Right cardiac atrium (tissue), 5 donors: ENCODE measurements around the gene ATF7. TPM values are rescaled to one million over a fixed set of nuclear protein-coding genes. Genes with fewer than 3 reads are reported as not detected.

Experiments
- ATAC-seq, 2 donors: fragments of 200-7000 bp; cut with Tn5 transposase; one replicate each; pipeline versions ENCODE4 v1.8.0 to v1.9.1; 2020; ENCODE audit warnings: moderate library complexity in 2 of 2, mild to moderate bottlenecking in 1 of 2
- DNase-seq, 3 donors: peaks; one replicate each; pipeline ENCODE4 v3.0.0-alpha.2; 2020
- H3K27ac ChIP-seq: one replicate; pipeline ENCODE4 v1.5.1; 2013; ENCODE audit warnings: mild to moderate bottlenecking, low read length, control low read depth, moderate library complexity
- H3K27me3 ChIP-seq: one replicate; pipeline ENCODE4 v1.6.1; 2013; ENCODE audit not compliant: control insufficient read depth, insufficient read depth
- H3K4me1 ChIP-seq: one replicate; pipeline ENCODE4 v1.6.1; 2013; ENCODE audit warnings: low read length; ENCODE audit not compliant: control insufficient read depth, insufficient read depth
- H3K4me3 ChIP-seq: one replicate; pipeline ENCODE4 v1.5.1; 2013; ENCODE audit warnings: low read length, control low read depth
- H3K9me3 ChIP-seq: one replicate; pipeline ENCODE4 v1.6.1; 2013; ENCODE audit warnings: low read length; ENCODE audit not compliant: control insufficient read depth
- WGBS: extraction: QIAGEN DNeasy Blood & Tissue Kit; methylation state at CpG from one replicate; pipeline ENCODE4 v1.1.7; 2013; 5-methylcytosine and 5-hydroxymethylcytosine counted together
- intact Hi-C, 4 donors: fragments of 100-400 bp; cut with DNase I; formaldehyde crosslinking; loops; one replicate each; pipeline versions ENCODE4 v1.11.0 to v1.14.0; 2022 to 2023
- polyA plus RNA-seq: library from polyadenylated mRNA; stranded (reverse); fragments of 200-250 nt; gene quantifications from one replicate; pipeline ENCODE4 v1.2.3, GENCODE V29; 2013
- total RNA-seq, 4 donors: library from RNA; stranded (reverse); fragmentation: NEBNext Ultra II Directional; extraction: Animal tissue kit (Norgen Biotek cat#: 25700); gene quantifications; one replicate each; pipeline ENCODE4 v1.2.1, GENCODE V29; 2021
- donor health status: healthy with polysubstance abuse.
- donor health status: DM: no; HTN: yes; CAD: no.
- donor health status: DM: no; HTN: no; CAD: no.
- donor health status: DM: no; HTN: yes; CAD: no; lungs with severe emphysema.
- donor health status: DM: yes; HTN: yes; CAD: no.

ATF7 gene
- total and polyA plus RNA-seq, 5 donors: 22.8 to 36.9 (median 32.5) TPM

DNA sequence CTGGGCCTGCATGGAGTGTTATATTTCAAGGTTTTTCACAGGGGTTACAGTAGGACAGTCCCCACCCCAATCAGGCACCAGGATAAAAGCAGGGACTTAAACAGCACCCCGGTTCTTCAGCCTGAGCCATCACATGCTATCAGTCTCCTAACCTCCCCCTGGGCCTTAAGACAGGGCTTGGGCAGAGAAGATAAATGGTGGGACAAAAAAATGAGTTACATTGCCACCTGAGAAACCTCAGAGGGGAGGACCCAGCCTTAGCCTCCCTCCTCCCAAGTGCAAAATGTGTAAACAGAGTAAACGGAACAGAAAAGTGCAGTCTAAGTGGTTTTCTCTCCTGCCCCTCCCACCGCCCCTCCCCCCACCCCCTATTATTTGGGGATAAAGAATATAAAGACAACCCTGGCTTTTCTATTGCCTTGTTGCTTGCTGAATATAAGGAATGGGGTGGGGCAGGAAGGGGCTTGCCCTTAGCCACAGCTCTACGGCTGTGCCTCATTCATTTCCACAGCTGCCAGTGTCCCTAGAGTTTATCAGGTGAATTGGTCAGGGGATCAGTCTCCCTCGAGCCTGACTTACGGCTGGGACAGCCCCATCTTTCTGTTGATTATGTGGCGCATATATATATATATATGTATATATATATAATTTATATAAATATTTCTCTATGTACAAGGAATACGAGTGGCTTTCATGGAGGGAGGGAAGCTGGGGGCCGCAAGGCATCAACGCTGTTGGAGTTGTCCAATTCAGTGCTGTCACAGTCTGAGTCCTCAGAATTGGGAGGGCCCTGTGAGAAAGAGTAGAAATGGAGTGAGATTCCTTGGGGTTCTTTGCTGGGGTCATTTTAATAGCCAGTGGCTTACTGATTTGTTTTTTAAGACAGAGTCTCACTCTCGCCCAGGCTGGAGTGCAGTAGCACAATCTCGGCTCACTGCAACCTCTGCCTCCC lies 145.4 kb downstream of the ATF7 start:
- ATAC-seq: no peak
- no peaks in the 10 kb centered on the region for H3K27me3 ChIP-seq
- no peak for DNase-seq
- H3K4me3 ChIP-seq: no peak overlapping the region
- 64% methylated on average over 12 of the region's 12 CpGs for WGBS
- H3K9me3 ChIP-seq: no peaks in the 10 kb centered on the region
- no peaks in the 10 kb centered on the region for H3K4me1 ChIP-seq
- intact Hi-C loops: no loop called here
- no peak overlapping the region for H3K27ac ChIP-seq

DNA sequence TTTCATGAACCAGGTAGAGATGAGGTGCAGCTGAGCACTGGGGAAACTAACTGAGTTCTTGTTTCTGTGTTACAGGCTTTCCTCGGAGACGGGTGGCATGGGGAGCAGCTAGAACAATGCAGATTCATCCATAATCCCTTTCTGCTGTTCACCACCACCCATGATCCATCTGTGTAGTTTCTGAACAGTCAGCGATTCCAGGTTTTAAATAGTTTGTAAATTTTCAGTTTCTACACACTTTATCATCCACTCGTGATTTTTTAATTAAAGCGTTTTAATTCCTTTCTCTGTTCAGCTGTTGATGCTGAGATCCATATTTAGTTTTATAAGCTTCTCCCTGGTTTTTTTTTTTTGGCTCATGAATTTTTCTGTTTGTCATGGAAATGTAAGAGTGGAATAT lies 146.9 kb downstream of the ATF7 start:
- Histone ChIP-seq H3K4me3 (no peak overlapping the region), H3K4me1 (no peaks in the 10 kb centered on the region), H3K27ac (no peak overlapping the region), H3K9me3 (no peaks in the 10 kb centered on the region), H3K27me3 (no peaks in the 10 kb centered on the region)
- 72% methylated on average over 5 of the region's 5 CpGs for WGBS
- intact Hi-C loops: no loop called here
- no peak for DNase-seq
- ATAC-seq: no peak

DNA sequence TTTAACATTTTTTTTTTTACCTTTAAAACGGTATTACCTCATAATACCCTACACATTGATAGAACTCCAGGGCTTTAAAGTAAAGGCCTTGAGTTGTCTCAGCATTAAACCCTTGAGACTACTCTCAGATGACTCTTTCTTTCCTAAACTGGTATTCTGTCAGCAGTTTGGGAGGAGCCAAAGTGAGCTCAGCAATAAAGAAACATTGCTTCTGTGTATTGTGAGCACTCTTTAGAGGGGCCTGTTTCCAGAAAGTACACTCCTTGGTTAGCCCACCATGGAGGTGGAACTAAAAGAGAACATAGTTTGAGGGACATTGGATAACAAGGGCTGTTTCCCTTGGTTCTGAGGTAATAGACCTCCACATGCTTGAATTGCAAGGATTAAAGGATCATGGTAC lies 147.3 kb downstream of the ATF7 start:
- no peaks in the 10 kb centered on the region for H3K9me3 ChIP-seq
- no peak overlapping the region for H3K27ac ChIP-seq
- ATAC-seq (no peak), DNase-seq (no peak)
- no peak overlapping the region for H3K4me3 ChIP-seq
- 49% methylated on average over 1 of the region's 1 CpG for WGBS
- intact Hi-C loops: no loop called here
- H3K27me3 ChIP-seq: no peaks in the 10 kb centered on the region
- no peaks in the 10 kb centered on the region for H3K4me1 ChIP-seq

DNA sequence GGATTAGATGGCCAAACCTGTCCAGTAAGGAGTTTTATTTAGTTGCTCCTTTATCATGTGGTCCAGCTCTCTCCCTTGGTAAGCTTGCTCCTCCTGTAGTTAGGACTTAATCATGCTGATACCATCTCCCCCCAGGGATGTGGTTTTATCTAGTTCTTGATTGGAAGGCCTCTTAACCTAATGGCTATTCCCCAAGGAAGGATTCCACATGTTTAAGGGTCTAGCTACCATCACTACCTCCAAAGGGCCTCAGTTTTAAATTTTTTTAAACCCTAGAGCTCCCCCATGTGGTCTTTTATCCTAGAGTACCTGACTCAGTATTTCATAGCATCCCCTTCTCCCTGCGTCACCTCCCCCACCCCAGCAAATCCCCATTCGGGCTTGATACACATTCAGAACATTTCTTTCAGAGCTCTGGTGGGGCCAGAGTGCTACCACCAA lies 149.4 kb downstream of the ATF7 start:
- 60% methylated on average over 2 of the region's 2 CpGs for WGBS
- Histone ChIP-seq H3K27me3 (no peaks in the 10 kb centered on the region), H3K4me1 (no peaks in the 10 kb centered on the region), H3K9me3 (no peaks in the 10 kb centered on the region), H3K27ac (no peak overlapping the region), H3K4me3 (no peak overlapping the region)
- intact Hi-C loops: no loop called here
- no peak for DNase-seq
- peak in 1 of 2 donors; percentile 9 for ATAC-seq

DNA sequence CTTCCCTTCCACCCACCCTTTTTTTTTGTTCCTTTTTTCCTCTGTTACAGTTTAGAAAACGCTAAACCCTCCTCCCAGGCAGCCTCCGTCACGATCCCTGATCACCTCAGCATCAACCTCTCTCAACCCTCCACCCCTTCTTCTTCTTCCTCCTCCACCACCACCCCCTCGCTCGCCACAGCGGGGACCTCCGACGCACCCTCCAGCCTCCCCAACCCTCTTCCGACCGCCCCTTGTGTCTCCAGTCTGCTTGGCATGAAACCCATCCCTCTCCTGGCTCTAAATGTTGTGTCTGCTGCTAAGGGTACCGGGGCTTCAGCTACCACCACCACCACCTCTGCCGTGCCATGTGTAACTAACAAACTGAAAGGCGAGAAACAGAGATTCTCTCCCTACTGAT lies 151.4 kb downstream of the ATF7 start:
- ATAC-seq (peak in 1 of 2 donors; percentile 8), DNase-seq (no peak)
- Histone ChIP-seq H3K4me3 (no peak overlapping the region), H3K4me1 (no peaks in the 10 kb centered on the region), H3K9me3 (no peaks in the 10 kb centered on the region), H3K27ac (no peak overlapping the region), H3K27me3 (no peaks in the 10 kb centered on the region)
- intact Hi-C loops: no loop called here
- 61% methylated on average over 13 of the region's 13 CpGs for WGBS

DNA sequence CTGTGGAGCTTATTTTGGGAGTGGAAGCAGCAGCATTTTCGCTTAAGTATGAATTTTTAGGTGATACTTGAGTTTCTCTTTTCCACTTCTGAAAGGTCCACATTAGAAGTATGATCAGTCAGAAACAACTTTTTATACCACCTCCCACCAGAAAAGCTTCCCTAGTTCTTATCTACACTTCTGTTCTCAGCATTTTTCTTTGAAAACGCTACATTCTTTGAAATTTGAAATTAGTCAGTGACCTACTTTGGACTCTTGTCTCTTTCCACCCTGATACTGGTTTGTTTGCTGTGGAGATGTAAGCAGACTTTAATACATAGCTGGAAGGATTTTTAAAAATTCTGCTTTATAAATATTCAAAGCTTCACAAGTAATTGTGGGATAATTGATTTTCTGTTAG lies 152.1 kb downstream of the ATF7 start:
- ATAC-seq (no peak), DNase-seq (no peak)
- WGBS: 61% methylated on average over 2 of the region's 2 CpGs
- Histone ChIP-seq H3K27me3 (no peaks in the 10 kb centered on the region), H3K4me1 (no peaks in the 10 kb centered on the region), H3K27ac (no peak overlapping the region), H3K4me3 (no peak overlapping the region), H3K9me3 (no peaks in the 10 kb centered on the region)
- intact Hi-C loops: no loop called here

DNA sequence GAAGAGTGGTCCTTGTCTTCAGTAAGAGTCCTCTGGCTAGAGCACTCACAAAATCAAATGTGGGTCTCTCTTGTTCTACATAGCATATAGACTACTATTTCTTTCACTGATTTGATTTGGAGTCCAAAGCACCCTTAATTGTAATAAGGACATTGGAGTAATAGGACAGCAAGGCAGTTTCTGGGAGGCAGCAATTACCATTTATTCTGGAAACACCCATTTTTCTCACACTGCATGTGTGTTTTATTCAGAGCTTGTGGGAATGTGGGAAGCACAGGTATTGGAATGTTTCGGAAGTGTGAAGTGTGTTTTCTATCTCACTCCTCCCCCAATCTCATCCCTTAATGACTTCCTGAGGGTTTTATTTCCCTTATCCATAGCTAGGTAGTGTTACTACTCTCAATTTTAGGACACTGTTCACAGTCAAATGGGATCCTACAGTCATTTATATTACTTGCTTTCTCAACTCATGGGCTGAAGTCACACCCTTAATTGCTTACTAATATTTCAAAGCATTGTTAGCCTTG lies 154.1 kb downstream of the ATF7 start:
- ATAC-seq (no peak), DNase-seq (no peak)
- no peak overlapping the region for H3K4me3 ChIP-seq
- intact Hi-C loops: no loop called here
- H3K27me3 ChIP-seq: no peaks in the 10 kb centered on the region
- no peaks in the 10 kb centered on the region for H3K4me1 ChIP-seq
- no peaks in the 10 kb centered on the region for H3K9me3 ChIP-seq
- H3K27ac ChIP-seq: no peak overlapping the region
- 84% methylated on average over 1 of the region's 1 CpG for WGBS

DNA sequence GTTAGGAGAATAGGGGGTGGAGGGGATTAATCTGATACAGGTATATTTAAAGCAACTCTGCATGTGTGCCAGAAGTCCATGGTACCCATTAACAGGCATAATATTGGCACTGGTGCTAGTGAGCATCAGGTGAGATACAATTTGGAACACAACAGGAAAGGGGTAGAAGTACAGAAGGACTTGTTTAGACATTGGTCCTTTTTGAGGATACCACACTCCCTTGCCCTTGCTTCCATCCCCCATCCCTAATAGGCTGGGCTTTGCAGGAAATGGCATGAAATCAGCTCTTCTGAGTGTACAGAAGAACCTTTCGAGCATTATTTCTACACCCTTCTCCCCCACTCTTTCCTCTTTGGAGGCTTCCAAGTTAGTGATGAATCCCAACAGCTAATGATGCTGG lies 157.9 kb downstream of the ATF7 start:
- ATAC-seq (no peak), DNase-seq (no peak)
- Histone ChIP-seq H3K27ac (no peak overlapping the region), H3K4me1 (no peaks in the 10 kb centered on the region), H3K27me3 (no peaks in the 10 kb centered on the region), H3K4me3 (no peak overlapping the region), H3K9me3 (no peaks in the 10 kb centered on the region)
- 52% methylated on average over 1 of the region's 1 CpG for WGBS
- intact Hi-C loops: loop anchor here in 1 of 4 donors (2.0 kb wide), 1 partner anchor 13 kb away; no protein-coding TSS in a partner anchor

DNA sequence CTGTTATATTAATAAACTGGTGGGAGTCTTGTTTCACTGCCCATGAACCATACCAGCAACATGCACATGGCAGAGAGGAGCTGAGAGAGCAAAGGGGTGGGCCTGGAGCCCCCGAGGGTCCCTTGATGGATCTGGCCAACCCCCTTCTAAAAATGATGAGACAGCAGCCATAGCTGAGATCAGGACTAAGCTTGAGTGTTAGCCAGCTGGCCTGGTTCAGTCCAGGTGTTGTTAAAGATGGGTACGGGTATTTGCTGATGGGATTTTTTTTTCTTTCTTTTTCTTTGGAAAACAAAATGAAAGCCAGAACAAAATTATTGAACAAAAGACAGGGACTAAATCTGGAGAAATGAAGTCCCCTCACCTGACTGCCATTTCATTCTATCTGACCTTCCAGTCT lies 158.3 kb downstream of the ATF7 start:
- no peak for ATAC-seq
- intact Hi-C loops: loop anchor here in 1 of 4 donors (2.0 kb wide), 1 partner anchor 13 kb away; no protein-coding TSS in a partner anchor
- Histone ChIP-seq H3K27me3 (no peaks in the 10 kb centered on the region), H3K4me3 (no peak overlapping the region), H3K4me1 (peaks cover 2% of the 10 kb centered on the region), H3K9me3 (no peaks in the 10 kb centered on the region), H3K27ac (no peak overlapping the region)
- 73% methylated on average over 2 of the region's 2 CpGs for WGBS
- no peak for DNase-seq

DNA sequence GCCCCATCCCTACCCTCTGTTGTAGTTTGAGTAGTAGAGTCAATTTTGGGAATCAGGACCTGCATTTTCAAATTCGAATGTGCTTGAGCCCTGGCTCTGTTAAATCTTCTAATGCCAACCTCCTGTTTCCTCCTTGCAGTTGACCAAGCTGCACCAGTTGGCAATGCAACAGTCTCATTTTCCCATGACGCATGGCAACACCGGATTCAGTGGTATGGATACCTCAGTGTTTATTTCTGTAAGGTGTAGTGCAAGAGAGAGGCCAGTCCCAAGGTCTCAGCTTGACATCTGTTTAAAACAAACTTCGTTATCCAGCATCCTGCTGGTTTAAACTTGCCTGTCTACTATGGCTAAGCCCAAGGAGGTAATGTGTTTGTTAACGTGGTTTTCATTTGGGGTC lies 159.1 kb downstream of the ATF7 start:
- no peaks in the 10 kb centered on the region for H3K27me3 ChIP-seq
- intact Hi-C loops: no loop called here
- H3K27ac ChIP-seq: no peak overlapping the region
- H3K4me1 ChIP-seq: peaks cover 3% of the 10 kb centered on the region
- no peak overlapping the region for H3K4me3 ChIP-seq
- DNase-seq: no peak
- no peaks in the 10 kb centered on the region for H3K9me3 ChIP-seq
- WGBS: 69% methylated on average over 5 of the region's 5 CpGs
- no peak for ATAC-seq

DNA sequence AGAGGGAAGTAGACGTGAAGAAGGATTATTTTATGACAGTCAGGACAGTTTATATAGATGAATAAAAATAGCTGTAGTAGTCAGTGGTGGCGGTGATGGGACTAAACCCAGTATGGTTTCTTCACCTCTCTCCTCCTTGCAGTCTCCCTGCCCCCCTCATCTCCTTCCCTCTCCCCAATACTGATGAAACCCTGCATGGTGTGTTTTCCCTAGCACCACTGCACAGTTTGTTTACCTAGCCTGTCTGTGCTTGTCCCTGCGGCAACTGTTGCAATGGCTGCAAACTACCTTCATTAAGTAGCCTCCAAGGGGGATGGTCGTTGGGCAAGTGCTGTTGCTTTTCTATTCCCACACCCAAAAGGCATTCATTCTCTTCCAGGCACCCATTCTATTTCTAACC lies 159.5 kb downstream of the ATF7 start:
- no peak for DNase-seq
- no peak overlapping the region for H3K4me3 ChIP-seq
- WGBS: 63% methylated on average over 4 of the region's 4 CpGs
- H3K4me1 ChIP-seq: peaks cover 3% of the 10 kb centered on the region
- H3K9me3 ChIP-seq: no peaks in the 10 kb centered on the region
- no peaks in the 10 kb centered on the region for H3K27me3 ChIP-seq
- ATAC-seq: no peak
- no peak overlapping the region for H3K27ac ChIP-seq
- intact Hi-C loops: no loop called here
